COLO668 (cell line): ENCODE results near the gene SGK1.
"Not testable (repeated sequence)": the region's sequence is repeated elsewhere in the genome, so short reads cannot be mapped to it uniquely, and the experiment has no call there.

ENCODE experiments used
- DNase-seq: peaks from one replicate; lab custom pipeline; 2025; ENCODE audit not compliant: unreplicated experiment; lab: John Stamatoyannopoulos, UW

Gene SGK1

DNA sequence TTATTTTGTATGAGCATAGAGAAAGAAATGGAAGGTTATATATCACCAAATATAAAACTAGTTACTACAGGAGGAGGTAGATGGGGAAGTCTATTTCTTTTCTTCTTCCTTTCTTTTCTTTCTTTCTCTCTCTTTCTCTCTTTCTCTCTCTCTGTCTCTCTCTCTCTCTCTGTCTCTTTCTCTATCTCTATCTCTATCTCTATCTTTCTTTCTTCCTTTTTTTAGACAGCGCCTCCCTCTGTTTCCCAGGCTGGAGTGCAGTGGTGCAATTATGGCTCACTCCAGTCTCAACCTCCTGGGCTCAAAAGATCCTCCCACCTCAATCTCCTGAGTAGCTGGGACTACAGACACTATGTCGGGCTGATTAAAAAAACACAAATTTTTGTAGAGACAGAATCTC, 10.2 kb upstream of the SGK1 start:
- no peak for DNase-seq

DNA sequence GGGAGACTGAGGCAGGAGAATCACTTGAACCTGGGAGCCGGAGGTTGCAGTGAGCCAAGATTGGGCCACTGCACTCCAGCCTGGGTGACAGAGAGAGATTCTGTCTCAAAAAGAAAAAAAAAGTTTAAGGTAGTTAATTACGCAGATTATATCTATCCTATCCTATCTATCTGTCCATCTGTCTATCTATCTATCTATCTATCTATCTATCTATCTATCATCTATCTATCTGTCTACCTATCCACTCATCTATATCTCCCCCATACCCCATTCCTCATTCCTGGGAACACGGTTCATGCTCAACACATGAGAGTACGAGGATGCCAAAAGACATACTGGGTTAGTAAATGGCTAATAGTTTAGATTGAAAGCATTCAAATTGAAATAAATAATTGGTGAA, 8.3 kb upstream of the SGK1 start:
- not testable (repeated sequence) for DNase-seq

DNA sequence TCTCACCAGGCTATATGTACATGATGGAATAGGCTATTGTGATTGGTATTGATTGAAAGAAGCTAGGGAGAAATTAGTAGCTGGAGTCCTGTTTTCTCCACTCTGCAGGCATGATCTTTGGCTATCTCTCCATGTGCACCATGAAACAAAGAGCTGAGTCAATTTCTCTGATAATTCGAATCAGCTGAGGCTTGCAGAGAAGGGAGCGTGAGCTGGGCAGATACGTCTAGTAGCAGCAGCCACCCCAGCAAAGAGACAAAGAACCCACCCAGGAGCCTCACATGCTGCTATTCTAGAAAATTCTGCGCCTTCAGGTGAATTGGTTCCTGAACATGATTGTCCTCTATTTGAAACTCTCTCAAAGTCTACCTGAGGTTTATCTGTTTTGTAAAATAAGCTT, 6.9 kb upstream of the SGK1 start:
- DNase-seq, result no peak

DNA sequence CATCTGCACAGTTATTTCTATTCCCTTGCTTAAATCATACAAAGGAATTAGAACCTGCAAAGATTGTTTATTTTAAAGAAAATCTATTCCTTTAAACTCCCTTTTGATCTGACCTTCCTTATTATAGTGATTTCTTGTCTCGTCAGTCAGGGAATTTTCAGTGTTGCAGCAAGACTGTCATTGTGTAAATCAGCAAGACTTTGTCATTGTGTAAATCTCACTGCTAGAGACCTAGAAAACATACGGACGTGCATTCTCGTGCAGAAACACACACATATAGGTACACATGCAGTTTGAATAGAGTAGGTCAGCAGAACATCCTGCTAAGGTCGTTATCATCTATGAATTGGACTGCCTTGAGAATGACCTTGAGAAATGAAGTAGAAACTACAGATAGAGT, 6.2 kb upstream of the SGK1 start:
- no peak for DNase-seq

DNA sequence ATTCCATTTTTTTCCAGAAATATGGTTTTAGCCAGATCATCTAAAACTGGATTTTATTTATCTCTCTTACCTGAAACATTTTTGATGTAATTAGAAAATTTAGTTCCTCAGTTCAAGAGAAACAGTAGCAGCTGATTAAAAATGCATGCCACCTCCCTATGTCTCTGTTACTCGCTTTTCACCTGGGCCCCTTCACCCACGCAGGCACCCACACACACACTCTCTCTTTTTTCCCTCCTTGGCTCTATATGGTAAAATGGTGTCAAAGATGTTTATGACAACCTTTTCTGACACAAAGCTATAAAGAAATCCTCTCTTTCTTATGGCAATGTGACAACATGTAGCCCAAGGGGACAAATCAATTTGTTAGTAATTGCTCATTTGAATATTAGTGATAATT, 5.8 kb upstream of the SGK1 start:
- no peak for DNase-seq

DNA sequence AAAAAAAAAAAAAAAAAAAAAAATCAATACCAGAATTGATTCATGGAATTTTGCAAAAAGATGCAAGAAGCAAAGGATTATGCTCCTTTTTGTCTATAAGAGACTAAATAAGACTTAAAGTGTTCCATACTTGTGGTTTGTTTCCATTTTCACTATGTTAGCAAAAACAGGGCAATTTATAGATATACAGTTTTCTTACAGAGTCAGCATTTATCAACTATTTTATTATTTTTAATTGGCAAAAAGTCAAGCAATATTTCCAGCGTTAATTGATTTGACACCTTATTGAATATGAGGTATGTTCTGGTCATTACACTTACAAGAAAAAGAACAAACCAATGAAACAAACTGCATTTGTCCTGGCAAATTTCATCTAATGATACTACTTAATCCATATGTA, 5.4 kb upstream of the SGK1 start:
- no peak for DNase-seq

DNA sequence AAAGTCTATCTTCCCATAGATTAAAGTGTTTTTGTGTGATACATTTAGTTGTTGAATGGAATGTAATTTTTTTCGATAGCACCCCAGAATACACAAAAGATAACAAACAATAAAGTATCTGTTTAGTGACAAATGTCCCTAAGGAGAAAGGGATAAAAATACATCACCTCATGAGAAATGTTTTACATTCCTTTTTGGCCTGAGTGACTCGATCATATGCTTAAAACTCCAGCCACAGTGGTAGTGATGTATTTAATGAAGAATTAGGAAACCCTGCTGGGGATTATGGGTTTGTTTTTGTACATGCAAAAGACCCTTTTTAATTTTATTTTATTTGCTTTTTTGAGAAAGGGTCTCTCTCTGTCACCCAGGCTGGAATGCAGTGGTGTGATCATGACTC, 4.3 kb upstream of the SGK1 start:
- no peak for DNase-seq

DNA sequence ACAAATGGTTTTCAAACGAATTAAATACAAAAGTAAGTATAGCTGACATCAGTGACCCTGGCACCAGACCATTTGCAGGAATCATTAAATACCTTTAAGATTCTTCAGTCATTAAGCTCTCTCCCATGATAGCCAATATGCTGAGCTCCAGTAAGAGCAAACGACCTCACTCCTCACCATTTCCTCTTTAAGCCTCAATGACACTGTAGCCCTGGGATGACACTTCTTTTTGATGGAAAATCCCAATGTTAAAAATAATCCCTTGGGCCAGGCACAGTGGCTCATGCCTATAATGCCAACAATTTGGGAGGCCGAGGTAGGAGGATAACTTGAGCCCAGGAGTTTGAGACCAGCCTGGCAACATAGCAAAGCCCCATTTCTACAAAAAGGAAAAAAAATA, 3.3 kb upstream of the SGK1 start:
- DNase-seq, result no peak

DNA sequence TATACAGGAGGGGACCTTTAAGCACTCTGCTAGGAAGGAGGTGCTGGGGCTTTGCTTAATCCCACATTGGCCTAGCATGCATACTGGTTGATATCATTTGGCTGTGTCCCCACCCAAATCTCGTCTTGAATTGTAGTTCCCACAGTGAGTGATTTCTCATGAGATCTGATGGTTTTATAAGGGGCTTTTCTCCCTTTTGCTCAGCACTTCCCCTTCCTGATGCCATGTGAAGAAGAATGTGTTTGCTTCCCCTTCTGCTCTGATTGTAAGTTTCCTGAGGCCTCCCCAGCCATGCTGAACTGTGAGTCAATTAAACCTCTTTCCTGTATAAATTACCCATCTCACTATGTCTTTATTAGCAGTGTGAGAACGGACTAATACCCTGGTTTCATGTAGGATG, 1.8 kb upstream of the SGK1 start:
- not testable (repeated sequence) for DNase-seq

DNA sequence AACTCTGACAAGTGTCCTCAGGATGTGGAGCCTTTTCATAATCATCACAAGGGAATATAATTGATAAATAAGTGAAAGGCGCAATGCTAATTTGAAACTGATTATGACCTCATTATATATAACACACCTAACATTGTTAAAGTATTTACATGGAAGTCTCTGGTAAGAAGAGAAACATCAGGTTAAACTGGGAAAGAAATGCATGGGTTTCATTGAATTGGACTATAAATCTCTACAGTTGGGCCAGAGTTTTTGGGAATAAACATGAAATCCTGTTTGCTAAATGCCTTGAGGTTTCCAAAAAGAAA, 1.0 kb upstream of the SGK1 start:
- DNase-seq, result no peak

DNA sequence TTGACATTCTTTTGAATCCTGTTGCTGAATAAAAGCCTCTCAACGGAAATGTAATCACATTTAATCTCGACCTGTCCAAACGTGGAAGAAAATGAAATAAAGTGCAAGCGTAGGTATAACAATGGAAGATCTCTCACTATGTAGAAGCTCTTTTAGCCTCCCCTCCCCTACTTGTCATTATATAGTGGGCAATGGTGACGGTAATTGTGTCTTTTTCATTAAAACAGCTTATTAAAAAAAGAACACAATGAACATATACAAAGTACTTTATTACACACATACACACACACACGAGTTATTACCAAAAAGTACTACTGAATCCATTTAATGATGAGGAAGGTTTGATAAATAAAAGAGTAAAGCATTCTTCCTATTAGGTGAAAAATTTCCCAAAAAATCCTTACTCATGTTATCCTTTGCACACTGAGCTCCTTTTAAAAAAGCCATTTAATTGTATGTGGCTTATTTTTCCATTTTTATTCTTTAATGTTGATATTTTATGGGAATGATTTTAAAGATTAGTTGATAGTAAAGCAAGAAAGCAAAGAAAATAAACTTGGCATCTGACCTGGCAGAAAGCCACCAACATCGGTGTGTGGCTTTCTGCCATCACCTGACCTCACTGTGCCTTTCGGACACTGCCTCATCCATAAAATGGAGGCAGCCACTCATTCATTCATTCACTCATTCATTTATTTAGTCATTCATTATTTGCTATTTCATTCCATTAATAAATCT, 493 bp upstream of the SGK1 start:
- DNase-seq, result no peak

DNA sequence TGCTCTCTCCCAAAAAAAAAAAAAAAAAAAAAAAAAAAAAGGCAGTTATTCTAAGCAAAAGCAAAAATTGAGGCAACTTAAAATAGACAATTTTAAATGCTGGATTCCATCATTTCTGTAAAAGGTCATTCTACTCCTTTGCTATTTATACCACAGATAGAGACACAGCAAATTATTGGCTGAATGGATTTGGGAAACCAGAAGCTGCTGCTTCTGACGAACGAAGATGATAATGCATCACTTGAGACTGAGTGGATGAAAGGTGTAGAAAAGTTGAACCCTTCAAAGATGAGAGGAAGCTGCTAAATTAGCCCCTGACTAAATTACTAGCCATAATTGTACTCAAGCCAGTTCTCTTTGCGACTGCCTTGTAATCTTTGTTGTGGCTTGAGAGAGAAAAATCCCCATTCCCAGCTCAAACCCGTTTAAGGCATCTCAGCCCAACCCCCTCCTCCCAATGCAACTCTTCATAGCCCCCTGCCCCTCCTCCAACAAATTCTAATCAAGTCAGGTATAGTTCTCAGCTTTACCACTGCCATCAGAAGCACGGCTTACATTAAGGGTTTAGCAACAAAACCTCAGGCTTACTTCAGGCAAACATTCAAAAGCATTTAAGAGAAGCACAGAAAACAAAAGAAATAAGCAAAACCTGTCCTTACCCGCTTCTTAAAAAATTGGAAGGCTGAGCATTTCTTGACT, 1.0 kb downstream of the SGK1 start:
- no peak for DNase-seq

DNA sequence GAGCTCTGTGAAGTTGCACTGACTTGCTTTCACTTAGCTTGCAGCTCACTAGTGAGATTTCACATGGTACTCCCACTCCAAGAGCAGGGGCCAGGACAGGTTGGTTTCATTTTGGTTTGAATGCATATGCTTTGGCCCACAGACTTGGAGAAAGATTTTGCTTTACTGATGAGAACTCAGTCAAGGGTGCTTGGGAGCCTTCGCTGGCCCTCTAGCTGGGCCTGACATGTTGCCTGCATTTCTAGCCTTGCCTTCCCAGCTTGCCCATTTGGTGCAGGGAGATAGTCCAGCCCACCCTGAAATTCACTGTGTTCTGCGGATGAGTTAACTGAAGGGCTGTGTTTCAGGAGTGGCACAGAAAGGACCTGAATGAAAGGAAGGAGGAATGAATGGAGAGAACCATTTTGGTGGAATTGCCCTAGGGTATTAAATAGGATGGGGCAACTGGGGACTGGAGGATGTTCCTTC, 1.9 kb downstream of the SGK1 start:
- no peak for DNase-seq

DNA sequence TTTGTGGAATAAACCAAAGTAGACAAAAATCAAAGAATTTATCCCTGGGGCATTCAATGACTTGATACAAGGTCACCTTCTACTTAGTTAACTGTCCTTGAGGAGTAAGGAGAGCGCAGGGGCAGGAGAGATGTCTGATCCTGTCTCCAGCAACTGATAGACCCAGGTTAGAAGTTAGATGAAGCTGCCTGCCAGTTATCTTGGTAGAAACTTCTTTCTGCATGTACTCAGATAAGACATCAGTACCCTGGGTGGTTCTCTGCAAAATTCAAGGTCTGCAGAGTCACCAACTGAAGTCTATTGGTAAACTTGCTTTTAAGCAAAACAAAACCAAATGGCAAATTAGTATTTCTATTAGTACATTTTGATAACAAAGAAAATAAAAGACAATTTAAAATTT, 2.7 kb downstream of the SGK1 start:
- DNase-seq, result no peak

DNA sequence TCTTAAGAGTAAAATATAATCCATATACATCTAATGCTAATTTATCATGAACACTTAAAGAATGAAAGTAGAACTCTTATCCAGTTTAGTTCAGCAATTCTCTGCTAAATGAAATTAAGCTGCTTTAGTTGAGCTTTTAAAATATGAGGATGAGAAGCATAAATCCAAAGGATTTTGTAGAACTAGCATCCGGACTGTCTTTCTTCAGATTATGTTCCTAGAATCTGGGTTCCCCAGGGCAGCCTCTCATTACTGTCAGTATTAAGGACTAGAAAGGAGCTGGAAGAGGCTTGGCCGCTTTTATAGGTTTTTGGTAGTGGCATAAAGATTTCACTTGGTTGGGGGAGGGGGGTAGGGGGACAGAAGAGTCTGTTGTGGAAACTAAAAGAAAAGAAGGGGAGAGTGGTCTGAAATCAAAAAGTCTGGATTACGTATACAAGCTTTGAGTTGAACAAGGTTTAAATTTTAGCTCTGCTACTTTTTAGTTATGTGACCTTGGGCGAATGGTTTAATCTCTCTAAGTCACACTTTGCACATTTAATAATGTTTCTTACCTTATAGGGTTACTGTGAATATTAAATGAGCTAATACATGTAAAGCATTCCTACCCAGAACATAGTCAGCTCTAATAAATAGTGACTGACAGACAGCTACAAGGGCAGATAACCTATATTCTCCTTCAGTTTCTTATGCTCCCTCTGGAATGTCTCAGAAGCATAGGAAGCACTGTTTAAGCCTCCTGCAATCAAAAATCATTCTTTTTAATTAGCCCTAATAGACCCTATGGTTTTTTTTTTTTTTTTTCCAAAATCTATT, 3.7 kb downstream of the SGK1 start:
- DNase-seq, result no peak

DNA sequence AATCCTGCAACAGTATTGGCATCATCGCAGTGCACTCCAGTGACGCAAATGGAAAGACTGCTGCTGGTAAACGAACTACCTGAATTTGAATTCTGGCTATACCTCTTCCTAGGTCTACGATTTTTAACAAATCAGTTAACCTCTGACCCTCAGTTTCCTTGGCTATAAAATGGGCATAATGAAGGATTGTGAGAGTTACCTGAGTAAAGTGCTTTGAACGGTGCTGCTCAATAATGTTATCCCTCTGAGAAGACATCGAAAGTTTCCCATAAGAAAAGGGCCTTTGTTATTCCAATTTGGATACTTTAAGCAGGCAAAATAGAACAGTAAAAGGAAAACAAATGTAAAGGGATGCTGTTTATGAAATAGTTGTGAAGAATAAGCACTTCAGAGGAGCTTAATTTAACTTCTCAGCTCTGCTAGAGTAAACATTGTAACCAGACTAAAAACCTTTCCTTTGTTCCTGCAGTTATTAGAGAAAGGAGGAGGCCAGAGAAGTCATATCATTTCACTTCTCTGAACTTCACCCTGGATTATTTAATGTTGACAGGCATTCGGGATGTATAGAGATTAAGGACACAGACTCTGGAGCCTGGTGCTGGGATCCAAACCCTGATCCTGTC, 5.8 kb downstream of the SGK1 start:
- no peak for DNase-seq

DNA sequence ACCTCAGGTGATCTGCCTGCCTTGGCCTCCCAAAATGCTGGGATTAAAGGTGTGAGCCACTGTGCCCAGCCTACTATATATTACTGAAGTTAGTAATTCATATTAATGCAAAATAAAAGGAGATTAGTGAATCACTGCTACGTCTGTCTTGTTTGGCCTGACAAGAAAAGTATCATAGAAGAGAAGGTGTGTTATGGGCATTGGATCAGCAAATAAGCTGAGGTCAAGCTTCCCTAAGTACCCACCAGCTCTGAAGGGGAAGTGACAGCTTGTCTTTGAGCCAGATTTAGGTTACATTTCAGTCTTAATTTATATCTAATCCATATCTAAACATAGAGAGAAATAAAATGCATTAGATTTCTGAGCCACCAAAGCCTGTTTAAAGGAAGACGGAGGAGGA, 7.1 kb downstream of the SGK1 start:
- DNase-seq, result no peak

DNA sequence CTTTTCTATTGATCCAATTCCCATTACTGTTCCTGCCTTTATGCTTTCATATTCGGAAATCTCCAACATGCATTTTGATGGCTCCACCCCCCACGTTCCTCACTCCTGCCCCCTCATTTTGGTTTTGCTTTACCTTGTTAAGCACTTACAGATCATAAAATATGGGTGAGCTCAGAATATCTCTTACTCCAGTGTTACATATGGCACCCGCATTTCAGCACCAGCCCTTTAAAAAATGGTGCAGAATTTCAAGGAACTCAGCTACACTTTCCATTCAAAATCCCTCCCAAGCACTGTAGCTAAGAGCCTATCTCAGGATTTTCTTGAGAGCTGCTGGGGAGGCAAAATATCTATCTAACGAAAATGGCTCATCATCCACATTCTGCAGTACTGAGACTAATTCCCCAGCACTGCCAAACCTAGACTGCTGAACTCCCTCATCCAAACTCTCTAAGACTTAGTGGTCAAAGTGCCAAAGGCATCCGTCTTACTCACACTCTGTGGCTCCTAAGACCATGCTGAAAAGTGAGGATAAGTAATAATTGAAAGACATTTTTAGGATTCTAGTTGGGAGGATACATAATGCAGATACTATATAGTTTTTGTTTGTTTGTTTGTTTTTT, 7.8 kb downstream of the SGK1 start:
- DNase-seq, result no peak

DNA sequence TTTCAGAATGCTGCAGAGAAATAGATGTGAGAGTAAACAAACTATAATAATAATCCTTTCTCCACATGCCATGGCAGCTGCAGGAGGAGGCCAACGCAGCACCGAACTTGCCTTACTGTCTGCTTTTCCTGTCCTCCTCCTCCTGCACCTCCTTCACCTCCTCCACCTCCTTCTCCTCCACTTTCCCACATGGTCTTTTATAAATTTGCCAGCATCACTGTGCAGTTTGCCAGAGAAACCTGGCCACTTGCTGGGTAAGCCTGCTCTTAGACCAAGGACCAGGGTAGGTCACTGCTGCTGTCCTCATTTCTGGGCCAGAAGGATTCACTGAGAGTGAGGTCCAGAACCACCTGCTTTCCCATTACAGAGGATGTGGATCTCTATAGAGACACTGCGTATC, 8.7 kb downstream of the SGK1 start:
- DNase-seq, result no peak

DNA sequence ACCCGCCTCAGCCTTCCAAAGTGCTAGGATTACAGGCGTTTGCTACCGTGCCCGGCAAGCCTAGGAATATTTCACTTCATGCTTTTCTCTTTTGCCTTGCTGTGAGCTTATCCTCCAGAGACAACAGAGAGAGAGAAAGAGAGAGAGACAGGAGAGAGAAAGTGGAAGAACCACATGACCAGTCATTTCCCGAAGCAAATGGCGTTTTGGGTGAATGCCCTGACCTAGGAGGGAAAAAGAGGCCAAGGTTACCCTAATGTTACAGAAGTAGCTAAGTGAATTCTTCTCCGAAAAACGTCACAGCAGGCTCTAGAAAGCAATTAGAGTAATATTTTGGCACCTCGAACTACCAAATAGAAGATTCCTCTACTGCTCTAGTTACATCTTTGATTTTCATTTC, 9.1 kb downstream of the SGK1 start:
- no peak for DNase-seq

DNA sequence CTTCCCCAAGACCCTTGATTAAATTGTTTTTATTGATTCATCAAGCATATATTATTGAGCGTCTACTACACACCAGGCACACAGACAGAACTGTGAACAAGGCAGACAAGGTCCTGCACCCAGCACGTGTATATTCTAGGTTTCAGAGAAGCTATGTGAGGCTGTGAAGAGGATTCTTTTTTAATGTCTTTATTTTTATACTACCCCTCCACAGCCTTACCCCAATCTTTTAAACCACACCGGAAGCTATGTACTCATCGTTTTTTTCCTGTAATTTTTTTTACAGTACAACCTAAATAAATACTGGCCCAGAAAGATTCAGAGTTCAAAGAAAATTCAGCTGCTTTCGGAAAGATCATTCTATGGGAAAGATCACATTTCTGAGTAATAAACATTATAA, 10.0 kb downstream of the SGK1 start:
- DNase-seq, result no peak
